HepG2 (cell line): ENCODE measurements around the gene KCTD8. TPM values are rescaled to one million over a fixed set of nuclear protein-coding genes. Genes with fewer than 3 reads are reported as not detected.

Source experiments
- CBX5 ChIP-seq: sonication (generic); formaldehyde crosslinking; IDR thresholded peaks from 2 replicates; pipeline ENCODE4 v1.4.0; 2020; ENCODE audit warnings: missing genetic modification reagents, borderline replicate concordance
- CENPX ChIP-seq: sonication (generic); formaldehyde crosslinking; IDR thresholded peaks from 2 replicates; pipeline ENCODE4 v1.9.0; 2021; ENCODE audit warnings: mild to moderate bottlenecking, missing genetic modification reagents, moderate library complexity
- CREB1 ChIP-seq, 2 experiments: fragments of 450-650 bp in 1 of 2; IDR thresholded peaks; 2 replicates each; pipeline ENCODE4 v1.6.1; 2016 to 2017; ENCODE audit warnings: control low read depth in 1 of 2, mild to moderate bottlenecking in 1 of 2, missing compliant biosample characterization in 1 of 2, missing genetic modification characterization in 1 of 2
- GTF2F1 ChIP-seq: fragments of 150-350 bp; IDR thresholded peaks from 2 replicates; pipeline ENCODE4 v1.6.1; 2014; ENCODE audit warnings: low read length
- KDM1A ChIP-seq: IDR thresholded peaks from 2 replicates; pipeline ENCODE4 v1.6.1; 2016; ENCODE audit warnings: missing compliant biosample characterization
- KDM2A ChIP-seq: sonication (generic); formaldehyde crosslinking; IDR thresholded peaks from 2 replicates; pipeline ENCODE4 v1.4.0; 2020; ENCODE audit warnings: low read depth, missing genetic modification reagents, borderline replicate concordance
- MAX ChIP-seq: IDR thresholded peaks from 2 replicates; pipeline ENCODE4 v1.6.1; 2012; ENCODE audit warnings: inconsistent platforms
- MED8 ChIP-seq: sonication (generic); formaldehyde crosslinking; IDR thresholded peaks from 2 replicates; pipeline ENCODE4 v1.8.1; 2023; ENCODE audit warnings: mild to moderate bottlenecking, missing genetic modification reagents; ENCODE audit not compliant: insufficient replicate concordance
- MEIS2 ChIP-seq: sonication (generic); formaldehyde crosslinking; IDR thresholded peaks from 2 replicates; pipeline ENCODE4 v1.9.0; 2021; ENCODE audit warnings: mild to moderate bottlenecking, missing genetic modification reagents
- NR2F6 ChIP-seq, 2 experiments: IDR thresholded peaks; 2 replicates each; pipeline ENCODE4 v1.6.1; 2016; ENCODE audit warnings: antibody characterized with exemption in 1 of 2, mild to moderate bottlenecking in 1 of 2
- PLRG1 ChIP-seq: fragments of 450-650 bp; conservative IDR thresholded peaks from 2 replicates; pipeline ENCODE4 v1.6.1; 2016
- RBFOX2 ChIP-seq: fragments of 200-400 bp; formaldehyde crosslinking; IDR thresholded peaks from 2 replicates; pipeline ENCODE4 v1.6.1; 2017; ENCODE audit warnings: low read depth, mild to moderate bottlenecking, low read length
- YEATS4 ChIP-seq: sonication (generic); formaldehyde crosslinking; IDR thresholded peaks from 2 replicates; pipeline ENCODE4 v1.4.0; 2020; ENCODE audit warnings: missing genetic modification reagents, borderline replicate concordance
- ZNF777 ChIP-seq: sonication (generic); formaldehyde crosslinking; IDR thresholded peaks from 2 replicates; pipeline ENCODE4 v1.4.0; 2020; ENCODE audit warnings: missing genetic modification reagents
- polyA plus RNA-seq, 8 experiments: library from polyadenylated mRNA; depleted of rRNA in 3 of 8; stranded (reverse) in 7 of 8; unstranded in 1 of 8; fragments of >200 nt; fragmentation: Illumina TruSeq in 4 of 8; extraction: Trizol in 4 of 8; gene quantifications; 2 replicates each; pipeline versions ENCODE4 v1.2.1 to v1.2.3, GENCODE V29; 2011 to 2016; ENCODE audit warnings: low read depth in 4 of 8, missing spikeins in 1 of 8, mixed read lengths in 1 of 8; ENCODE audit not compliant: insufficient read depth in 1 of 8
- total RNA-seq, 5 experiments: library from RNA; depleted of rRNA; stranded (reverse); fragments of >200 nt; fragmentation: Illumina TruSeq; extraction: Trizol; gene quantifications; 2 replicates each; pipeline ENCODE4 v1.2.3, GENCODE V29; 2016; ENCODE audit warnings: low read depth in 1 of 5
- TF ChIP-seq, protein P1 (sequence below): sonication (generic); formaldehyde crosslinking; IDR thresholded peaks from 2 replicates; pipeline ENCODE4; 2020; ENCODE audit warnings: missing genetic modification reagents, mild to moderate bottlenecking, borderline replicate concordance
- TF ChIP-seq, protein P2 (sequence below): sonication (generic); formaldehyde crosslinking; IDR thresholded peaks from 2 replicates; pipeline ENCODE4 v1.9.0; 2022; ENCODE audit warnings: missing genetic modification reagents, mild to moderate bottlenecking, borderline replicate concordance
- TF ChIP-seq, protein P3 (sequence below): sonication (generic); formaldehyde crosslinking; IDR thresholded peaks from 2 replicates; pipeline ENCODE4 v1.4.0; 2020; ENCODE audit warnings: missing genetic modification reagents

The KCTD8 gene
- total and polyA plus RNA-seq, 2 of the 13 experiments (the other 11 are each of a cell fraction or from before 2014, with no cell fraction given), result not detected

- no peak for TF ChIP-seq GTF2F1
- TF ChIP-seq, protein P1, sequence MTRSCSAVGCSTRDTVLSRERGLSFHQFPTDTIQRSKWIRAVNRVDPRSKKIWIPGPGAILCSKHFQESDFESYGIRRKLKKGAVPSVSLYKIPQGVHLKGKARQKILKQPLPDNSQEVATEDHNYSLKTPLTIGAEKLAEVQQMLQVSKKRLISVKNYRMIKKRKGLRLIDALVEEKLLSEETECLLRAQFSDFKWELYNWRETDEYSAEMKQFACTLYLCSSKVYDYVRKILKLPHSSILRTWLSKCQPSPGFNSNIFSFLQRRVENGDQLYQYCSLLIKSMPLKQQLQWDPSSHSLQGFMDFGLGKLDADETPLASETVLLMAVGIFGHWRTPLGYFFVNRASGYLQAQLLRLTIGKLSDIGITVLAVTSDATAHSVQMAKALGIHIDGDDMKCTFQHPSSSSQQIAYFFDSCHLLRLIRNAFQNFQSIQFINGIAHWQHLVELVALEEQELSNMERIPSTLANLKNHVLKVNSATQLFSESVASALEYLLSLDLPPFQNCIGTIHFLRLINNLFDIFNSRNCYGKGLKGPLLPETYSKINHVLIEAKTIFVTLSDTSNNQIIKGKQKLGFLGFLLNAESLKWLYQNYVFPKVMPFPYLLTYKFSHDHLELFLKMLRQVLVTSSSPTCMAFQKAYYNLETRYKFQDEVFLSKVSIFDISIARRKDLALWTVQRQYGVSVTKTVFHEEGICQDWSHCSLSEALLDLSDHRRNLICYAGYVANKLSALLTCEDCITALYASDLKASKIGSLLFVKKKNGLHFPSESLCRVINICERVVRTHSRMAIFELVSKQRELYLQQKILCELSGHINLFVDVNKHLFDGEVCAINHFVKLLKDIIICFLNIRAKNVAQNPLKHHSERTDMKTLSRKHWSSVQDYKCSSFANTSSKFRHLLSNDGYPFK (CRISPR knock-in tag), result no peak
- TF ChIP-seq, protein P2, sequence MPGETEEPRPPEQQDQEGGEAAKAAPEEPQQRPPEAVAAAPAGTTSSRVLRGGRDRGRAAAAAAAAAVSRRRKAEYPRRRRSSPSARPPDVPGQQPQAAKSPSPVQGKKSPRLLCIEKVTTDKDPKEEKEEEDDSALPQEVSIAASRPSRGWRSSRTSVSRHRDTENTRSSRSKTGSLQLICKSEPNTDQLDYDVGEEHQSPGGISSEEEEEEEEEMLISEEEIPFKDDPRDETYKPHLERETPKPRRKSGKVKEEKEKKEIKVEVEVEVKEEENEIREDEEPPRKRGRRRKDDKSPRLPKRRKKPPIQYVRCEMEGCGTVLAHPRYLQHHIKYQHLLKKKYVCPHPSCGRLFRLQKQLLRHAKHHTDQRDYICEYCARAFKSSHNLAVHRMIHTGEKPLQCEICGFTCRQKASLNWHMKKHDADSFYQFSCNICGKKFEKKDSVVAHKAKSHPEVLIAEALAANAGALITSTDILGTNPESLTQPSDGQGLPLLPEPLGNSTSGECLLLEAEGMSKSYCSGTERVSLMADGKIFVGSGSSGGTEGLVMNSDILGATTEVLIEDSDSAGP, result peak; percentile 98
- peak; percentile 74 for TF ChIP-seq ZNF777 (CRISPR knock-in tag)
- TF ChIP-seq, protein P3, sequence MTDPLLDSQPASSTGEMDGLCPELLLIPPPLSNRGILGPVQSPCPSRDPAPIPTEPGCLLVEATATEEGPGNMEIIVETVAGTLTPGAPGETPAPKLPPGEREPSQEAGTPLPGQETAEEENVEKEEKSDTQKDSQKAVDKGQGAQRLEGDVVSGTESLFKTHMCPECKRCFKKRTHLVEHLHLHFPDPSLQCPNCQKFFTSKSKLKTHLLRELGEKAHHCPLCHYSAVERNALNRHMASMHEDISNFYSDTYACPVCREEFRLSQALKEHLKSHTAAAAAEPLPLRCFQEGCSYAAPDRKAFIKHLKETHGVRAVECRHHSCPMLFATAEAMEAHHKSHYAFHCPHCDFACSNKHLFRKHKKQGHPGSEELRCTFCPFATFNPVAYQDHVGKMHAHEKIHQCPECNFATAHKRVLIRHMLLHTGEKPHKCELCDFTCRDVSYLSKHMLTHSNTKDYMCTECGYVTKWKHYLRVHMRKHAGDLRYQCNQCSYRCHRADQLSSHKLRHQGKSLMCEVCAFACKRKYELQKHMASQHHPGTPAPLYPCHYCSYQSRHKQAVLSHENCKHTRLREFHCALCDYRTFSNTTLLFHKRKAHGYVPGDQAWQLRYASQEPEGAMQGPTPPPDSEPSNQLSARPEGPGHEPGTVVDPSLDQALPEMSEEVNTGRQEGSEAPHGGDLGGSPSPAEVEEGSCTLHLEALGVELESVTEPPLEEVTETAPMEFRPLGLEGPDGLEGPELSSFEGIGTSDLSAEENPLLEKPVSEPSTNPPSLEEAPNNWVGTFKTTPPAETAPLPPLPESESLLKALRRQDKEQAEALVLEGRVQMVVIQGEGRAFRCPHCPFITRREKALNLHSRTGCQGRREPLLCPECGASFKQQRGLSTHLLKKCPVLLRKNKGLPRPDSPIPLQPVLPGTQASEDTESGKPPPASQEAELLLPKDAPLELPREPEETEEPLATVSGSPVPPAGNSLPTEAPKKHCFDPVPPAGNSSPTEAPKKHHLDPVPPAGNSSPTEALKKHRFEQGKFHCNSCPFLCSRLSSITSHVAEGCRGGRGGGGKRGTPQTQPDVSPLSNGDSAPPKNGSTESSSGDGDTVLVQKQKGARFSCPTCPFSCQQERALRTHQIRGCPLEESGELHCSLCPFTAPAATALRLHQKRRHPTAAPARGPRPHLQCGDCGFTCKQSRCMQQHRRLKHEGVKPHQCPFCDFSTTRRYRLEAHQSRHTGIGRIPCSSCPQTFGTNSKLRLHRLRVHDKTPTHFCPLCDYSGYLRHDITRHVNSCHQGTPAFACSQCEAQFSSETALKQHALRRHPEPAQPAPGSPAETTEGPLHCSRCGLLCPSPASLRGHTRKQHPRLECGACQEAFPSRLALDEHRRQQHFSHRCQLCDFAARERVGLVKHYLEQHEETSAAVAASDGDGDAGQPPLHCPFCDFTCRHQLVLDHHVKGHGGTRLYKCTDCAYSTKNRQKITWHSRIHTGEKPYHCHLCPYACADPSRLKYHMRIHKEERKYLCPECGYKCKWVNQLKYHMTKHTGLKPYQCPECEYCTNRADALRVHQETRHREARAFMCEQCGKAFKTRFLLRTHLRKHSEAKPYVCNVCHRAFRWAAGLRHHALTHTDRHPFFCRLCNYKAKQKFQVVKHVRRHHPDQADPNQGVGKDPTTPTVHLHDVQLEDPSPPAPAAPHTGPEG (CRISPR knock-in tag), result no peak
- TF ChIP-seq KDM1A, result no peak
- peak; percentile 70; the same call in 1 of the 2 replicates for TF ChIP-seq KDM2A (CRISPR knock-in tag)
- TF ChIP-seq RBFOX2, result no peak
- 0 out of 2 replicates have a peak, but pooled peaks have one; percentile 32 for TF ChIP-seq YEATS4 (CRISPR knock-in tag)
- no peak for TF ChIP-seq PLRG1
- no peak for TF ChIP-seq CENPX
- TF ChIP-seq MAX, result peak; percentile 15; the same call in 1 of the 2 replicates
- no peak for TF ChIP-seq MED8
- TF ChIP-seq NR2F6 (IDR thresholded peaks at IDR 0.05), result no peak
- TF ChIP-seq NR2F6 (CRISPR knock-in tag; IDR thresholded peaks at IDR 0.05), result no peak
- no peak for TF ChIP-seq CBX5 (CRISPR knock-in tag)
- TF ChIP-seq CREB1 (IDR thresholded peaks at IDR 0.05), result no peak
- peak; percentile 43; the same call in 1 of the 2 replicates for TF ChIP-seq CREB1 (CRISPR knock-in tag; IDR thresholded peaks at IDR 0.05)
- no peak for TF ChIP-seq MEIS2 (CRISPR knock-in tag)
These were observed at the start of gene KCTD8 (continued) for GRCh38 chr4:44448521-44449461.
